Tibial nerve (tissue), 4 donors: Measurements from ENCODE around the gene ADCY10.

ENCODE experiments used
- EP300 ChIP-seq, 2 donors: sonication (generic); formaldehyde crosslinking; IDR thresholded peaks; one replicate each; pipeline ENCODE4 v1.6.1; 2017; ENCODE audit warnings: antibody characterized with exemption in 2 of 2, mild to moderate bottlenecking in 1 of 2
- POLR2A ChIP-seq, 2 donors: fragments of 450-650 bp; IDR thresholded peaks; one replicate each; pipeline ENCODE4 v1.6.1; 2017; ENCODE audit warnings: antibody characterized with exemption in 2 of 2, mild to moderate bottlenecking in 2 of 2, moderate library complexity in 2 of 2
- TF ChIP-seq, protein P1 (sequence below), 5 experiments: fragments of 200-600 bp in 3 of 5; fragments of 450-650 bp in 2 of 5; sonication (generic) in 3 of 5; IDR thresholded peaks; one replicate each; pipeline ENCODE4 v1.5.1; 2016 to 2019; ENCODE audit warnings: antibody characterized with exemption in 5 of 5, mild to moderate bottlenecking in 3 of 5, moderate library complexity in 2 of 5

- TF ChIP-seq, protein P1, sequence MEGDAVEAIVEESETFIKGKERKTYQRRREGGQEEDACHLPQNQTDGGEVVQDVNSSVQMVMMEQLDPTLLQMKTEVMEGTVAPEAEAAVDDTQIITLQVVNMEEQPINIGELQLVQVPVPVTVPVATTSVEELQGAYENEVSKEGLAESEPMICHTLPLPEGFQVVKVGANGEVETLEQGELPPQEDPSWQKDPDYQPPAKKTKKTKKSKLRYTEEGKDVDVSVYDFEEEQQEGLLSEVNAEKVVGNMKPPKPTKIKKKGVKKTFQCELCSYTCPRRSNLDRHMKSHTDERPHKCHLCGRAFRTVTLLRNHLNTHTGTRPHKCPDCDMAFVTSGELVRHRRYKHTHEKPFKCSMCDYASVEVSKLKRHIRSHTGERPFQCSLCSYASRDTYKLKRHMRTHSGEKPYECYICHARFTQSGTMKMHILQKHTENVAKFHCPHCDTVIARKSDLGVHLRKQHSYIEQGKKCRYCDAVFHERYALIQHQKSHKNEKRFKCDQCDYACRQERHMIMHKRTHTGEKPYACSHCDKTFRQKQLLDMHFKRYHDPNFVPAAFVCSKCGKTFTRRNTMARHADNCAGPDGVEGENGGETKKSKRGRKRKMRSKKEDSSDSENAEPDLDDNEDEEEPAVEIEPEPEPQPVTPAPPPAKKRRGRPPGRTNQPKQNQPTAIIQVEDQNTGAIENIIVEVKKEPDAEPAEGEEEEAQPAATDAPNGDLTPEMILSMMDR (IDR thresholded peaks at IDR 0.05) = no peak
- TF ChIP-seq POLR2A (IDR thresholded peaks at IDR 0.05) (no peak), EP300 (IDR thresholded peaks at IDR 0.05) (no peak)
Observed at GRCh38 chr1:167924543-167925231, 10.8 kb upstream of the ADCY10 start.
